H1 (cell line): Measurements from ENCODE around the gene ACTG1. TPM values are rescaled to one million over a fixed set of nuclear protein-coding genes. Genes with fewer than 3 reads are reported as not detected.
A peak's percentile ranks its signal among the peaks of the same experiment; 100 is the strongest.

Source experiments
- CTCF ChIA-PET: fragments of 300-600 bp; sonication (Branson Sonifier 250); formaldehyde crosslinking; loops from one replicate; lab custom pipeline; 2021; ENCODE audit not compliant: partially characterized antibody; lab: Charles Lee
- POLR2A ChIA-PET: fragments of 300-600 bp; sonication (Branson Sonifier 250); formaldehyde crosslinking; loops from one replicate; lab custom pipeline; 2021; ENCODE audit warnings: inconsistent platforms; ENCODE audit not compliant: partially characterized antibody; lab: Charles Lee
- DNase-seq, 2 experiments: peaks; one replicate each; pipeline versions ENCODE4 v3.0.0 to v3.0.0-alpha.2; 2010 to 2022; ENCODE audit warnings: low spot score in 2 of 2, low read depth in 1 of 2, mixed read lengths in 1 of 2
- FAIRE-seq: peaks from 2 replicates; lab custom pipeline; 2011; peaks lifted over from hg19 to GRCh38; lab: Jason Lieb, UNC
- H2AFZ ChIP-seq: 2 replicates; pipeline ENCODE4 v1.8.1; 2012; ENCODE audit warnings: low read length, inconsistent platforms
- H2AK5ac ChIP-seq: 2 replicates; pipeline ENCODE4 v1.6.1; 2013; ENCODE audit warnings: low read depth, low read length
- H2BK120ac ChIP-seq: replicated peaks from 2 replicates; pipeline ENCODE3; 2013; ENCODE audit warnings: low read depth, low read length, inconsistent platforms
- H2BK12ac ChIP-seq: 2 replicates; pipeline ENCODE4 v1.6.1; 2013; ENCODE audit warnings: low read depth, low read length
- H2BK15ac ChIP-seq: 2 replicates; pipeline ENCODE4 v1.6.1; 2013; ENCODE audit warnings: low read length
- H2BK20ac ChIP-seq: 2 replicates; pipeline ENCODE4 v1.6.1; 2013; ENCODE audit warnings: low read length
- H2BK5ac ChIP-seq: 2 replicates; pipeline ENCODE4 v1.6.1; 2013; ENCODE audit warnings: low read depth, low read length
- H3K14ac ChIP-seq: 2 replicates; pipeline ENCODE4 v1.6.1; 2013; ENCODE audit warnings: inconsistent platforms; ENCODE audit not compliant: insufficient read length
- H3K18ac ChIP-seq: 2 replicates; pipeline ENCODE4 v1.6.1; 2013; ENCODE audit warnings: low read length; ENCODE audit errors: extremely low read depth
- H3K23ac ChIP-seq: 2 replicates; pipeline ENCODE4 v1.6.1; 2013; ENCODE audit warnings: inconsistent platforms; ENCODE audit not compliant: insufficient read length
- H3K23me2 ChIP-seq: 2 replicates; pipeline ENCODE4 v1.6.1; 2013; ENCODE audit warnings: low read depth, low read length
- H3K27ac ChIP-seq: 2 replicates; pipeline ENCODE4 v1.6.1; 2011; ENCODE audit warnings: low read depth, low read length, inconsistent platforms
- H3K27me3 ChIP-seq, 4 experiments: replicated peaks in 1 of 4; 1 replicate in 1 of 4; 2 replicates in 3 of 4; pipeline versions ENCODE4 v1.6.1 to v1.8.1; 2011 to 2013; ENCODE audit warnings: low read length in 3 of 4, mild to moderate bottlenecking in 3 of 4, inconsistent platforms in 2 of 4, mixed read lengths in 2 of 4, moderate library complexity in 1 of 4; ENCODE audit not compliant: control insufficient read depth in 3 of 4, insufficient read depth in 3 of 4; ENCODE audit errors: extremely low read depth in 1 of 4
- H3K36me3 ChIP-seq, 4 experiments: 2 replicates each; pipeline versions ENCODE4 v1.6.1 to v1.8.1; 2011 to 2013; ENCODE audit warnings: mild to moderate bottlenecking in 4 of 4, low read length in 3 of 4, moderate library complexity in 2 of 4, control low read depth in 1 of 4, inconsistent platforms in 1 of 4; ENCODE audit not compliant: insufficient read depth in 4 of 4, control insufficient read depth in 2 of 4
- H3K4ac ChIP-seq: replicated peaks from 2 replicates; pipeline ENCODE3; 2013; ENCODE audit warnings: low read length, low read depth, mixed read lengths, inconsistent platforms; ENCODE audit not compliant: insufficient read length
- H3K4me1 ChIP-seq, 4 experiments: replicated peaks in 1 of 4; 1 replicate in 1 of 4; 2 replicates in 3 of 4; pipeline versions ENCODE4 v1.6.1 to v1.8.1; 2011 to 2013; ENCODE audit warnings: low read length in 3 of 4, inconsistent platforms in 2 of 4, mixed read lengths in 1 of 4; ENCODE audit not compliant: insufficient read depth in 4 of 4, control insufficient read depth in 3 of 4
- H3K4me2 ChIP-seq, 2 experiments: 2 replicates each; pipeline versions ENCODE4 v1.6.1 to v1.8.1; 2011 to 2013; ENCODE audit warnings: low read depth in 2 of 2, low read length in 2 of 2, control low read depth in 1 of 2, inconsistent platforms in 1 of 2, mild to moderate bottlenecking in 1 of 2; ENCODE audit not compliant: insufficient read depth in 1 of 2
- H3K4me3 ChIP-seq, 4 experiments: fragments of 200-600, 300-600 bp in 1 of 4; sonication (generic), shearing (Covaris generic), sonication (Bioruptor Twin) in 1 of 4; 2 replicates each; pipeline versions ENCODE4 v1.5.1 to v1.8.1; 2011 to 2016; ENCODE audit warnings: low read length in 4 of 4, low read depth in 3 of 4, control low read depth in 2 of 4, inconsistent platforms in 2 of 4, mild to moderate bottlenecking in 2 of 4, mixed read lengths in 1 of 4, moderate library complexity in 1 of 4; ENCODE audit not compliant: insufficient read depth in 2 of 4; ENCODE audit errors: extremely low read depth in 1 of 4
- H3K56ac ChIP-seq: replicated peaks from 2 replicates; pipeline ENCODE3; 2013; ENCODE audit warnings: low read depth, mild to moderate bottlenecking, mixed read lengths, low read length, inconsistent platforms; ENCODE audit not compliant: insufficient read length
- H3K79me1 ChIP-seq: 2 replicates; pipeline ENCODE4 v1.6.1; 2013; ENCODE audit warnings: low read depth, low read length, control low read depth
- H3K79me2 ChIP-seq, 2 experiments: 2 replicates each; pipeline versions ENCODE4 v1.6.1 to v1.8.1; 2012 to 2013; ENCODE audit warnings: low read length in 2 of 2, mild to moderate bottlenecking in 2 of 2, inconsistent platforms in 1 of 2; ENCODE audit not compliant: insufficient read depth in 2 of 2, control insufficient read depth in 1 of 2
- H3K9ac ChIP-seq, 4 experiments: replicated peaks in 1 of 4; 1 replicate in 1 of 4; 2 replicates in 3 of 4; pipeline versions ENCODE4 v1.6.1 to v1.8.1; 2011 to 2013; ENCODE audit warnings: low read depth in 3 of 4, low read length in 3 of 4, control low read depth in 2 of 4, mild to moderate bottlenecking in 2 of 4, moderate library complexity in 2 of 4, inconsistent platforms in 1 of 4; ENCODE audit errors: extremely low read depth in 1 of 4
- H3K9me3 ChIP-seq, 2 experiments: 2 replicates each; pipeline versions ENCODE4 v1.6.1 to v1.8.1; 2012 to 2013; ENCODE audit warnings: mild to moderate bottlenecking in 2 of 2, moderate library complexity in 2 of 2, control low read depth in 1 of 2, inconsistent platforms in 1 of 2, low read depth in 1 of 2, low read length in 1 of 2, mixed read lengths in 1 of 2; ENCODE audit not compliant: insufficient read depth in 2 of 2
- H4K20me1 ChIP-seq, 2 experiments: replicated peaks in 1 of 2; 2 replicates each; pipeline versions ENCODE3 to v1.8.1; 2011 to 2013; ENCODE audit warnings: inconsistent platforms in 2 of 2, low read length in 2 of 2, mild to moderate bottlenecking in 1 of 2; ENCODE audit not compliant: insufficient read depth in 2 of 2, control insufficient read depth in 1 of 2
- H4K5ac ChIP-seq: 2 replicates; pipeline ENCODE4 v1.6.1; 2013; ENCODE audit warnings: low read length, low read depth, mixed read lengths, inconsistent platforms; ENCODE audit not compliant: insufficient read length
- H4K8ac ChIP-seq: 2 replicates; pipeline ENCODE4 v1.8.0; 2013; ENCODE audit warnings: mild to moderate bottlenecking, moderate library complexity, low read length, inconsistent platforms; ENCODE audit not compliant: insufficient read depth; ENCODE audit errors: extremely low read depth
- H4K91ac ChIP-seq: replicated peaks from 2 replicates; pipeline ENCODE3; 2013; ENCODE audit warnings: low read length, mixed read lengths, inconsistent platforms; ENCODE audit not compliant: insufficient read length
- BCL11A ChIP-seq, 2 experiments: IDR thresholded peaks; one replicate each; pipeline ENCODE4 v1.6.1; 2011; ENCODE audit warnings: low read depth in 2 of 2, low read length in 2 of 2, mild to moderate bottlenecking in 2 of 2
- BRCA1 ChIP-seq: IDR thresholded peaks from 2 replicates; pipeline ENCODE4 v1.6.1; 2012; ENCODE audit warnings: low read depth, low read length, improper control_type of control experiment
- CEBPB ChIP-seq: IDR thresholded peaks from 2 replicates; pipeline ENCODE4 v1.6.1; 2012; ENCODE audit warnings: low read depth, low read length
- JUN ChIP-seq: IDR thresholded peaks from 2 replicates; pipeline ENCODE4 v1.6.1; 2011; ENCODE audit warnings: low read depth, mild to moderate bottlenecking, improper control_type of control experiment, low read length
- JUND ChIP-seq: IDR thresholded peaks from 2 replicates; pipeline ENCODE4 v1.6.1; 2011; ENCODE audit warnings: mild to moderate bottlenecking, improper control_type of control experiment, low read length
- MAFK ChIP-seq: IDR thresholded peaks from 2 replicates; pipeline ENCODE4 v1.6.1; 2012; ENCODE audit warnings: low read depth, mild to moderate bottlenecking, improper control_type of control experiment, low read length
- POLR2A ChIP-seq, 2 experiments: IDR thresholded peaks; 1 replicate in 1 of 2; 2 replicates in 1 of 2; pipeline ENCODE4 v1.6.1; 2011; ENCODE audit warnings: low read depth in 2 of 2, low read length in 2 of 2, mild to moderate bottlenecking in 2 of 2; ENCODE audit errors: control extremely low read depth in 1 of 2
- SP2 ChIP-seq: IDR thresholded peaks from 2 replicates; pipeline ENCODE4 v1.6.1; 2012; ENCODE audit warnings: mild to moderate bottlenecking, low read length, inconsistent platforms
- SUZ12 ChIP-seq: fragments of 200-600 bp; sonication (generic); IDR thresholded peaks from 2 replicates; pipeline ENCODE4 v1.6.1; 2012; ENCODE audit warnings: mild to moderate bottlenecking, inconsistent platforms, low read length, moderate library complexity, mixed read lengths
- TAF1 ChIP-seq: IDR thresholded peaks from 2 replicates; pipeline ENCODE4 v1.6.1; 2011; ENCODE audit warnings: mild to moderate bottlenecking, low read depth, low read length
- TCF12 ChIP-seq: IDR thresholded peaks from 2 replicates; pipeline ENCODE4 v1.6.1; 2011; ENCODE audit warnings: low read depth, mild to moderate bottlenecking, low read length
- WGBS, 2 experiments: shearing (Covaris generic) in 1 of 2; methylation state at CpG; one replicate each; pipeline versions ENCODE4 v1.1.6 to v1.1.7; 2013 to 2015; ENCODE audit warnings: low lambda C conversion rate in 2 of 2, mixed read lengths in 2 of 2, inconsistent platforms in 1 of 2, low coverage in 1 of 2, missing lambda C conversion rate in 1 of 2; ENCODE audit not compliant: insufficient replicate concordance in 2 of 2, insufficient coverage in 1 of 2, insufficient read length in 1 of 2; ENCODE audit errors: extremely low coverage in 1 of 2, missing lambda C conversion rate in 1 of 2; 5-methylcytosine and 5-hydroxymethylcytosine counted together
- polyA plus RNA-seq, 7 experiments: library from polyadenylated mRNA; depleted of rRNA in 3 of 7; stranded (reverse) in 5 of 7; unstranded in 2 of 7; fragments of >200 nt in 5 of 7; fragments of 200-250 nt in 2 of 7; gene quantifications; 1 replicate in 5 of 7; 2 replicates in 1 of 7; 4 replicates in 1 of 7; pipeline versions ENCODE4 v1.2.1 to v1.2.3, GENCODE V29; 2011 to 2013; ENCODE audit warnings: missing spikeins in 2 of 7, mixed read lengths in 2 of 7
- total RNA-seq: library from RNA; stranded (reverse); fragmentation: NEBNext Ultra II Directional; extraction: Animal tissue kit (Norgen Biotek cat#: 25700); gene quantifications from 2 replicates; pipeline ENCODE4 v1.2.1, GENCODE V29; 2021
- TF ChIP-seq, protein P1 (sequence below): IDR thresholded peaks from 2 replicates; pipeline ENCODE4 v1.6.1; 2012; ENCODE audit warnings: inconsistent platforms

The ACTG1 gene
- total and polyA plus RNA-seq, 2 of the 8 experiments (the other 6 are each of a cell fraction or from before 2014, with no cell fraction given) = 3,535 to 5,010 TPM

DNA sequence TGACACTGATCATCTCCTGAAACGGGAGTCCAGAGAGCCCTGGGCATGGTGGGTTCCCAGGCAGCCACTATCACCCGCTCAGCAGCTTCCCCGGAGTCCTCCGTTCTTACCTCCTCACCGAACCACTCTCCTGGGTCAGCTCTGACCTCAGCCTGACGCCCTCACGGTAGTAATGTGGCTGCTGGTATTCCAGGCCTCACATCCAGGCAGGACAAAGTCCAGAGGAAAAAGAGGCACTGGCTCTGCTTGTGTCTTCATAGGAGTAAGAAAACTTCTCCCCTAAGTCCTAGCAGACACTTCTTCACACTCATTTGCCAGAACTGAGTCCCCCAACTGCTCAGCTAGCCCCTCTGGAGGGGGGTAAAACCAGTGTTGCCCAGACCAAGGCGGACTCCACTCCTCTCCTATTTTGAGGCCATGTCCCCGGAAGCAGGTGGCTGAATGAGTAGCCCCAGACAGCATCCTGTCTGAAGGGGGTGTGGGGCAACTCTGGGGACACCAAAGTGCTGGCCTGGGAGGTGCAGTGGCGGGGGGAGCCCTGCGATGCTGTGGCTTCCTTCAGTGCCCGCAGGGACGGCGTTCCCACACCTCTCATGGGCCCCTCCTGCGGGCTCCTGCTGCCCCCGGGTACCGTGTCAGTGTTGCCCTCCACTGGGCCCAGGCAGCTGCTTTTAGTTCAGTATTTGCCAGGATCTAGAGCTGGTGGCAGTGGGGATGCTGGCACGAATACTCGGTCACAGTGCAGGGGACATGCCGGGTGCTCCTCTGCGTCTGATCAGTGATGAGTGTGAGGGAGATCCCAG, 20.9 kb upstream of the ACTG1 start:
- Histone ChIP-seq H2BK20ac (no peak overlapping the region; the same call in 1 of the 2 replicates), H4K91ac (no peak overlapping the region), H2BK15ac (no peak overlapping the region), H4K20me1 (peaks cover 0 to 9% of the 10 kb centered on the region in 2 experiments), H2AFZ (no peak overlapping the region), H3K79me2 (no peaks in the 10 kb centered on the region), H3K4me3 (no peak overlapping the region), H3K23ac (no peak overlapping the region), H3K23me2 (peaks cover 28% of the 10 kb centered on the region; the same call in 1 of the 2 replicates), H4K8ac (peak overlapping the region; percentile 21; the same call in 1 of the 2 replicates), H3K36me3 (no peaks in the 10 kb centered on the region), H3K56ac (no peak overlapping the region), H2BK5ac (no peak overlapping the region), H3K14ac (no peak overlapping the region), H2BK120ac (no peak overlapping the region), H3K27me3 (peaks cover 8 to 28% (median 24%) of the 10 kb centered on the region in 4 experiments; a peak in 6 of 7 replicates), H4K5ac (no peak overlapping the region), H3K4me2 (no peak overlapping the region), H3K79me1 (0 out of 2 replicates have a peak, but pooled peaks cover 3% of the 10 kb centered on the region), H2BK12ac (no peak overlapping the region), H3K4me1 (peaks cover 0 to 11% (median 5%) of the 10 kb centered on the region in 4 experiments; a peak in 5 of 7 replicates), H3K4ac (no peak overlapping the region), H3K9ac (no peak overlapping the region), H3K9me3 (peaks cover 4 to 8% of the 10 kb centered on the region in 2 experiments; a peak in 2 of 4 replicates), H2AK5ac (no peak overlapping the region), H3K27ac (no peak overlapping the region), H3K18ac (no peak overlapping the region)
- ChIA-PET POLR2A (interaction anchor here (0.6 to 2.8 kb wide), 8 partner anchors 8 to 25 kb away, joined by 3 to 16 read pairs (median 4); partner anchors contain the start of genes ACTG1 and FAAP100), CTCF (interaction anchor here (0.6 to 1.6 kb wide), 3 partner anchors 10 to 538 kb away, joined by 3 to 10 read pairs (median 3); no protein-coding TSS in a partner anchor)
- WGBS, 2 experiments = 87% methylated on average over 21 of the region's 21 CpGs; no CpG with 5 or more reads in 1 of the 2 experiments
- DNase-seq (no peak), FAIRE-seq (no peak)
- TF ChIP-seq JUN (no peak), BCL11A (IDR thresholded peaks at IDR 0.05; ENCODE audit: low read depth in 2 of 2, low read length in 2 of 2) (no peak), POLR2A (IDR thresholded peaks at IDR 0.05; ENCODE audit: control extremely low read depth in 1 of 2, low read depth in 2 of 2, low read length in 2 of 2) (no peak), BRCA1 (no peak), CEBPB (no peak), SP2 (no peak), MAFK (no peak), TCF12 (no peak), SUZ12 (no peak), JUND (no peak), TAF1 (no peak)
- TF ChIP-seq, protein P1, sequence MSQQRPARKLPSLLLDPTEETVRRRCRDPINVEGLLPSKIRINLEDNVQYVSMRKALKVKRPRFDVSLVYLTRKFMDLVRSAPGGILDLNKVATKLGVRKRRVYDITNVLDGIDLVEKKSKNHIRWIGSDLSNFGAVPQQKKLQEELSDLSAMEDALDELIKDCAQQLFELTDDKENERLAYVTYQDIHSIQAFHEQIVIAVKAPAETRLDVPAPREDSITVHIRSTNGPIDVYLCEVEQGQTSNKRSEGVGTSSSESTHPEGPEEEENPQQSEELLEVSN = no peak
